Effector CD8-positive, alpha-beta T cell (primary cell): ENCODE results near the gene ZNF786.
A peak's percentile ranks its signal among the peaks of the same experiment; 100 is the strongest.
"Not testable (repeated sequence)": the region's sequence is repeated elsewhere in the genome, so short reads cannot be mapped to it uniquely, and the experiment has no call there.

Experiments used
- DNase-seq: peaks from one replicate; lab custom pipeline; 2025; lab: John Stamatoyannopoulos, UW

ZNF786 gene

DNA sequence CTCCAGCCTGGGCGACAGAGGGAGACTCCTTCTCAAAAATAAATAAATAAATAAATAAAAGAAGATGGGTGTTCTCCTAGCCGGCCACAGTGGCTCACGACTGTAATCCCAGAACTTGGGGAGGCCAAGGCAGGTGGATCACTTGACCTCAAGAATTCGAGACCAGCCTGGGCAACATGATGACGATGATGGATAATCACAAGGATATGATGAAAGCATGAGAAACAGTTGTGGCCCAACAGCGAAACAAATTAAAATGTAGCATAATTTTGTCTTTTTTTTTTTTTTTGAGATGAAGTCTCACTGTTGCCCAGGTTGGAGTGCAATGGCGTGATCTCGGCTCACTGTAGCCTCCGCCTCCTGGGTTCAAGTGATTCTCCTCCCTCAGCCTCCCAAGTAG, 12.9 kb downstream of the ZNF786 start:
- DNase-seq: no peak

DNA sequence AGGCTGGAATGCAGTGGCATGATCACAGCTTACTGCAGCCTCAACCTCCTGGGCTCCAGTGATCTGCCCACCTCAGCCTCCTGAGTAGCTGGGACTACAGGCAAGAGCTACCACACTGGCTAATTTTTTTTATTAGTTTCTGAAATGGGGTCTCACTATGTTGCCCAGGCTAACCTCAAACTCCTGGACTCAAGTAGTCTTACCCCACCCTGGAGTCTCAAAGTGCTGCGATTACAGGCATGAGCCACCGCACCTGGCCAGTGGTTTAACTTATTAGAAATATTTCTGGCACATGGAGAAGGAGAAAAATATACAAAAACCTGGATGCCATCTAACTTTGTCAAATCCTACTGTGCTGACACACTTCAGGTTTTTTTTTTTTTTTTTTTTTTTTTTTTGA, 15.2 kb downstream of the ZNF786 start:
- DNase-seq: no peak

DNA sequence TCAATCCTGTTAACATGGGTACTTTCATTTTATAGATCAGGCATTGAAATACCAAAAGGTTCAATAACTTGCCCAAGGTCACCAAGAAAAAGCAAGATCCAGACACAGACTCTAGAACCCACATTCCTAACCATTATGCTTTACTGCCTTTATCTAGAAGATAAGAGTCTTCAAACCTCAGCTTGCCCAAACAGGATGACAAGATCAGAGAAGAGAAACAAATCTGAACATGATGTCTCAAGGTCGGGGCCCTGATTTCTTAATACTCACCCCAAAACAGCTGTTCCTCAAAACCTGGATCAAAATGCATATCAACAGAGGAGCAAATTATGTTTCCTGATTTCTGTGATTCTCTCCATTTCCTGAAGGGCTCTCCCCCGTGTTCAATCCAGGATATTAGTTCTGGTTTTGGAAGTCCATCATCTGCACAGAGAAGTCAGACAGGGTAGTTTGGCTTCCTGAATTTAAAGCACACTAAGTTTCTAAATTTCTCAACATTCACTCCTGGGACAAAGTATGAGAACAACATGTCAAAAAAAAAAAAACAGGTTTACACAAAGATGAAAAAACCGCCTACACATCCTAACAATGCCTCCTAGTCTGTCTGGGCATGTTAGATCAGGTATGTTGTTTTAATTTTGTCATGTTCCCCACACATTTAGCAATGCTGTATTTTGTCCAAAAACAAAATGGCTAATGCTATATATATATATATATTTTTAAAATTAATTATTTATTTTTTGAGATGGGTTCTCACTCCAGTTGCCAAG, 16.2 kb downstream of the ZNF786 start:
- DNase-seq: no peak

DNA sequence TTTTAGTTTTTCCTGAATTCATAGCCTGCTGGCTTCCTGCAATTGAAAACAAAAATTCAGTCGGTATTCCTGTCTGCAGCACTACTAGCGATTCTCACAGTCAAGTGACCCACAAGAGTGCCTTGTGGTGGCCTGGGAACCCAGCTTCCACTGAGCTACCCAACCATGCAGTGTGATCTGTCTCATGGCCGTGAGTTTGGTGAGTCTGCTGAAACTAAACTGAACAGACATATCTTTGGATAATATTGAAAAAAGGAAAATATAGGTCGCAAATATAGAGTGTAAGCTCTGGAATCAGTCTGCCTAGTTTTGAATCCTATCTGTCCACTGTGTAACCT, 18.1 kb downstream of the ZNF786 start:
- DNase-seq: no peak

DNA sequence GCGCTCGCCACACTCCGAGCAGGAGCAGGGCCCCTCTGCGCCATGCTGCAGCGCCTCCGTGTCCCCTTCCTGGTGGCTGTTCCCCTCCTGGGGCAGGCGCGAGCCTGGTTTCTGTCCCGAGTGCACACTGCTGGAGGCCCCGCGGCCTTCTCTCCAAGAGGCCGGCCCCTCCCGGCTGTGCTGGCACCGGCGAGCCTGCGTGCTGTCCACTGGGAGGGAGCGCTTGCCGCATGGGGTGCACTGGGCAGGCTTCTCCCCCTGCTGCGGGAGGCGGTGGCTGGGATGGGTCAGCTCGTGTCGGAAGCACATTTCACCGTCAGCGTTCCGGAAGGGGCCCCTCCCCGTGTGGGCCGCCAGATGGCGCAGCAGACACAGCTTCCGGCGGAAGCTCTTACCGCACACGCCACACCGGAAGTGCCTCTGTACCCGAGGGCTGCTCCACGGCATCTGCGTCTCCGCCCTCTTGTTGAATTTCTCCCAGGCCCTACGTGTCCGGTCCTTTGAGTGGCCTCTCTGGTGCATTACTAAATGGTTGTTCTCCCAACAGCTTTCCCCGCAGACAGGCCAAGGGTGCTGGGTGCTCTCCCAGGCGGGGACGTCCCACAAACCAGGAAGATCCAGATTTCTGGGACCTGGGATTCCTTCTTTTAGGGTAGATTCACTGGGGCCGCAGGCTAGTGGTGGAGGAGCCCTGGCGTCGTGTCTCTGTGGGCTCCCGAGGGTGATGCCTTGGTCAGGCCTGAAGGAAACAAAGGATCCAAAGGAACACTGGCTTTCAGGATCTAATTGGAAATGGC, 18.7 kb downstream of the ZNF786 start:
- DNase-seq: peak; percentile 8

DNA sequence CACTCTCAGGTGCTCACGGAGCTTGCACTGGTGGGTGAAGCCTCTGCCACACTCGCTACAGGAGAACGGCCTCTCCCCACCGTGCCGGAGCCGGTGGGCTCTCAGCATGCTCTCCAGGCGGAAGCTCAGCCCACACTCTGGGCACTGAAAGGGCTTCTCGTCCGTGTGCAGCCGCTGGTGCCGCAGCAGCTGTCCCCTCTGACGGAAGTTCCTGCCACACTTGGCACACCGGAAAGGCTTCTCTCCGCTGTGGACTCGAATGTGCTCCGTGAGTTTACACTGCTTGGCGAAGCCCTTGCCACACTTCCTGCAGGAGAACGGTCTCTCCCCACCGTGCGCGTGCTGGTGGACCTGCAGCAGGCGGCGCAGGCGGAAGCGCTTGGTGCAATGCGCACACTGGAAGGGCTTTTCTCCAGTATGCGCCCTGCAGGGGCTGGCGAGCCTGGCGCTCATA, 19.3 kb downstream of the ZNF786 start:
- DNase-seq: no peak

DNA sequence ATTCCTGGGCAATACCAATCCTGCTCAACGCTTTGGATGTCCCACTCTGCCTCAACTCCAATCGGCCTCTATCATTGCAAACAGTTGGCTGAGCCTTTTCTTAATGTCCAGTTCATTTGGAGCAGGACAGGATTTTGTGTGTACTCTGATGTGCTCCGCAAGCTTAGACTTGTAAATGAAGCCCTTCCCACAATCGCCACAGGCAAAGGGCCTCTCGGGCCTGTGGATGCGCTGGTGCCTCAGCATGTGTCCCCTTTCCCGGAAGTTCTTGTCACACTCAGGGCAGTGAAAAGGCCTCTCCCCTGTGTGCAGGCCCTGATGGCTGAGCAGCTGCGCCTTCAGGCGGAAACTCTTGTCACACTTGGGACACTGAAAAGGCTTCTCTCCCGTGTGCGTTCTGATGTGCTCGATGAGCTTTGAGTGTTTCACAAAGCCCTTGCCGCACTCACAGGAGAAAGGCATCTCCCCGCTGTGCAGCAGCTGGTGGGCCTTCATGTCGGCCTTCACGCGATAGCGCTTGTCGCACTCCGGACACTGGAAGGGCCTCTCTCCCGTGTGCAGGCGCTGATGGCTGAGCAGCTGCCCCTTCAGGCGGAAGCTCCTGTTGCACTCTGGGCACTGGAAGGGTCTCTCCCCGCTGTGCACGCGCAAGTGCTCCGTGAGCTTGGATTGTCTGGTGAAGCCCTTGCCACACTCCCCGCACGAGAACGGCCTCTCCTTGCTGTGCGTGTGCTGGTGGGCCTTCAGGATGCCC, 20.0 kb downstream of the ZNF786 start:
- no peak for DNase-seq

DNA sequence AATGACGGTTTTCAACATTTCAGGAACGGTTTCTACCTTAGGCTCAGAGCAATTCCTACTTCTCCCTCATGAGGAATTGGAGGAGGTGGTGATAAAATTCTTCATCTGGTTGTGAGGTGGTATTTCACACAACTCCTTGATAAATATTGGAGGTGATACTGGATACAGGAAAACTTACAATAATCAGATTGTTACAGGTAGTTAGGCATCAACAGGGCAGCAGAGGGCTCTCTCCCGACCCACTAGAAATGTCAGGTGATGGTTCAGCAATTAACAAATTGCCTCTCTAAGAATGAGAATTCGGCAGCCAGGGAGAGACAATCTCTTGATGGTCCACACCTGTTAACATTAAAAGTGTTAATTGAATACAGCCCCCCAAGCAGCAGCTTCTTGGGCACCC, 22.6 kb downstream of the ZNF786 start:
- no peak for DNase-seq

DNA sequence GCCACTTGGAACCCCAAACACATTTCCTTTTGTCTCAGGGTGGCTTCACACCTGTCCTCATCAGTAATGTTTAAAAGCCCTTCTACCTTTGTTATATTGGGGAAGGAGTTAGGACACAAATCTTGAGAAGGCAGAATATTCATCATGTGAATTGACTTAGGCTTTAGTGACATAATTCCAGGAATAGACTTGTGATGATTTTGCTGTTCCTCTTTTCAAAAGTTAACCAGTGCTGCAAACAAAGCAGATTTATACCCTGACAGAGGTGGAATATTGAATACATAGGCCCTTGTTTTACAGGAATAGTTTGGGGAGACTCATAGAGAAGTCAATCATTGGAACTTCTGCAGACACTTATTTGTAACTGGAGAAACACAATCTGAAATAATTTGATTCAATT, 27.0 kb downstream of the ZNF786 start:
- DNase-seq: no peak

DNA sequence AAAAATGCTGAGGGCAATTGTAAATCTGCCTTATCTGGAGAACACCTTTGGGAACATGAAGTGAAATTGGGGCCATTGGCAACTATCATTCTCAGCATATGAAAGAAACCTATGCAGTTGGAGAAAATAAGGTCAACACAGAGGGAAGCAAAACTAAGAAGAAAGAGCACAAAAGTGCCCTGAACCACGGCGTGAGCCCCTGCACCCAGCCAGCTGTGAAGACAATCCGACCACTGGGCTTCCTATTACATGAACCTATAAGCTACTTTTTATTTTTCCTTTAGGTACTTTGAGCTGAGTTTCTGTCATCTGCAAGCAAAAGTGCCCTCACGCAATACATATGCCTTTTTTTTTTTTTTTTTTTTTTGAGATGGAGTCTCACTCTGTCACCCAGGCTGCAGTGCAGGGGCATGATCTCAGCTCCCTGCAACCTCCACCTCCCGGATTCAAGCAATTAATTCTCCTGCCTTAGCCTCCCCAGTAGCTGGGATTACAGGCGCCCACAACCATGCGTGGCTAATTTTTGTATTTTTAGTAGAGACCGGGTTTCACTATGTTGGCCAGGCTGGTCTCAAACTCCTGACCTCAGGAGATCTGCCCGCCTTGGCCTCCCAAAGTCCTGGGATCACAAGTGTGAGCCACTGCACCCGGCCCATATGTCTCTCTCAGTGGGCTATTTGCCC, 28.2 kb downstream of the ZNF786 start:
- DNase-seq: not testable (repeated sequence)

DNA sequence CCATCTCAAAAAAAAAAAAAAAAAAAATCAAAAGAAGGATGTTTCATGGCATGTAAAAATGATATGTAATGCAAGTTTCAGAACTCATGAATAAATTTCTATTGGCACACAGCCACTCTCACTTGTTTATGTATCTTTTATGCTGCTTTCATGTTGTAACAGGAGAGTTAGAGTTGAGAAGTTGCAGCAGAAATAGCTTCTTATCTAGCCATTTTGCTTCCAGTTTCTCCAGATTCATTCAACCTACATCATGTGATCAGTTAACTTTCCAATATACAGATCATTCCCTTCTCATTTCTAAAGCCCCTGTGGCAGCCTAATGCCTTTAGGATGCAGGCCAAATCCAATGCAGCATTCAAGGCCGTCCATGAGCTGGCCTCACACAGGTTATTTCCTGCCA, 30.4 kb downstream of the ZNF786 start:
- DNase-seq: no peak

DNA sequence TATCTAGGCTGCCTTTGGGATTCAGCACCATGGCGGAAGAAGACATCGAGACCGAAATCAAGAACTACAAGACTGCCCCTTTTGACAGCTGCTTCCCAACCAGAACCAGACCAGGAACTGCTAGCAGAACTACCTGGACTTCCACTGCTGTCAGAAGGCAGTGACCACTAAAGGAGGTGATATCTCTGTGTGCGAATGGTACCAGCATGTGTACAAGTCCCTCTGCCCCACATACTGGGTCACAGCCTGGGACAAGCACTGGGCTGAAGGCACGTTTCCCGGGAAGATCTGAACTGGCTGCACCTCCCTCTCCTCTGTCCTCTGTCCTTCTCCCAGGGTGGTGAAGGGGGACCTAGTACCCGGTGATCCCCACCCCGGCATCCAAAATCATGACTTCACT, 36.6 kb downstream of the ZNF786 start:
- no peak for DNase-seq

DNA sequence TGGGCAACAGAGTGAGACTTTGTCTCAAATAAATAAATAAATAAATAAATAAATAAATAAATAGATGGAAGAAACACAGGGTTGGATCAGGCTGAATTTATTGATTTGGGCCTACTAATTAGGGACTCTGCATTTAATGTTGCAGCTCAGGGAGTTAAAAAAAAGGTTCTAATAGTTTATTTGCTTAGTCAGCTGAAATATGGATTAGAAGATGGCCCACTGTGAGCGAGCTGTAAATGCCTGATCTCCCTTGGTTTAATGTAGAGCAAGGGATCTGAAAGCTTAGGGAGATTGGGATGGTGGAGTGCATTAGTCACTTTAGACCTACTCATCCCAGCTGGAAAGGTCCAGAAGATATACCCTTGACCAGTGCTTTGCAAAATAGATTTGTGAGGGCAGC, 37.1 kb downstream of the ZNF786 start:
- DNase-seq: no peak

DNA sequence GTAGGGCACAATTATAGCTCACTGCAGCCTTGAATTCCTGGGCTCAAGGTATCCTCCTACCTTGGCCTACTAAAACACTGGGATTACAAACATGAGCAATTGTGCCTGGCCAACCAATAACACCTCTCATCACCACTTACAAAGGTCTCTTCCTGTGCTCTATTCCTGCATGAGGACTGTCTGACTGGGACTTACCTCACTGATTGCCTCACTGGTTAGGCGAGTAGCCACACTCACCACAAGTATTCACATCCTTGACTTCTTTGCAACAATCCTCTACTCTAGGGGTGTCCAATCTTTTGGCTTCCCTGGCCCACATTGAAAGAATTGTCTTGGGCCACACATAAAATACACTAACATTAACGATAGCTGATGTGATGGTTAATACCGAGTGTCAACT, 39.6 kb downstream of the ZNF786 start:
- DNase-seq: no peak

DNA sequence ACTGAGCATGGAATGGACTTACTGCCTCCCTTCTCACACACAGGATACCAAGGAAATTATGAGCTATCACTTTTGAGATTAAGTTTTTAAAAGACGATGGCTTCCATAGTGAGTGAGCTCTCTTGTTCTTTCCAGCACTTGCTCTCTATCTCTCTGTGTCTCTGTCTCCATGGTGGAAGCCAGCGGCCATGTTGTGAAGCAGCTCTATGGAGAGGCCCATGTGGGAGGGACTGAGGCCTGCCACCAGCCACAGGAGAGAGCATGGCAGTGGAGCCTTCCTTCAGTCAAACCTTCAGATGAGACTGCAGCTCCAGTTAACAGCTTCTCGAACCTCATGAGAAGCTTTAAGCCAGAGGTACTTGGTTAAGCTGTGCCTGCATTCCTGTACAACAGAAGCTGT, 41.7 kb downstream of the ZNF786 start:
- no peak for DNase-seq

DNA sequence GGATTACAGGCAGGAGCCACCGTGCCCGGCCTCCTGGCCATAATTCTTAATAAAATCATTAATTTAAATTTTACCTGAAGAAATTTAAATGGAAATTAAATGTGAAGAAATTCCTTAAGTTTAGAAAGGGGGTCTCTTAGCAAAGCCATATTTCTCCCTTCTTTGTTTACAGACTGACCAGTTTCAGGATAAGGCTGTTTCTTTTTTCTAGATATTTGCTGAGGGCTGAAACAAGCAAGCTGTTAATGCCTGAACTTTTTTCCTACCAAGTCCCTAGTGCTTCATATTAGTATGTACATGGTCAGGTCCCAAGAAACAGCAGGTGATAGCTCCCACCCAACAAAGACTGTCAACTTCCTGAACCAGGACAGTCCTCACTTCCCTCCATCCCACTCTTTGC, 44.1 kb downstream of the ZNF786 start:
- DNase-seq: no peak

DNA sequence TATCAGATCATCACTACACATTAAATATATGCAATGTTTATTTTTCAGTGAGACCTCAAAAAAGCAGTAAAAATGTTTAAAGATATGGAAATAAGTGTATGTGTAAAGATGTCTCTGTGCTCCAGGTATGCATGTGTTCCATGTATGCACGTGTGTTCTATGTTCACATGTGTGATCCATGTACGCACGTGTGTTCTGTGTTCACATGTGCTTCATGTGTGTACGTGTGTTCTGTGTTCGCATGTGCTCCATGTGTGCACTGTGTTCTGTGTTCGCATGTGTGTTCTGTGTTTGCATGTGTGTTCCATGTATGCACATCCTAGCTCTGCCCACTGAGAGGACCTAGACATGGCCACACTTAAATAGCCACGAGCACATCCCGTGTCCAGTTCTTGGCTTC, 46.6 kb downstream of the ZNF786 start:
- no peak for DNase-seq

DNA sequence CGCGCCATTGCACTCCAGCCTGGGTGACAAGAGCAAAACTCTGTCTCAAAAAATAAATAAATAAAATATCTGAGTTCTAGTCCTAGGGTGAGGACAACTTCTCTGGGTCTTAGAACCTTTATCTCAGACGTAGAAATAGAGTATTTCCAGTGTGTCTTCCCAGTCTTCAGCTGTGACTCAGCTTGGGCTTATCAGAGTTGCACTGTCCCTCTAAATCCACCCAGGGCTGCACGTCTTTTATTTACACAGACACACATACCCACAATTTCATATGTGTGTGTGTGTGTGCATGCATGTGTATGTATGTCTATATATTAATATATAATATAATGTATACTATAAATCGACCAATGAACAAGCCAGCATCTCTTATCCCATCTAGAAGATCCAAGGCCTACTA, 49.2 kb downstream of the ZNF786 start:
- no peak for DNase-seq

DNA sequence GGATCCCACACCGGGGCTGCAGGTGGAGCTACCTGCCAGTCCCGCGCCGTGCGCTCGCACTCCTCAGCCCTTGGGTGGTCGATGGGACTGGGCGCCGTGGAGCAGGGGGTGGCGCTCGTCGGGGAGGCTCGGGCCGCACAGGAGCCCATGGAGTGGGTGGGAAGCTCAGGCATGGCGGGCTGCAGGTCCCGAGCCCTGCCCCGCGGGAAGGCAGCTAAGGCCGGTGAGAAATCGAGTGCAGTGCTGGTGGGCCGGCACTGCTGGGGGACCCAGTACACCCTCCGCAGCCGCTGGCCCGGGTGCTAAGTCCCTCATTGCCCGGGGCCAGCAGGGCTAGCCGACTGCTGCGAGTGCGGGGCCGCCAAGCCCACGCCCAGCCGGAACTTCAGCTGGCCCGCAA, 51.9 kb downstream of the ZNF786 start:
- not testable (repeated sequence) for DNase-seq

DNA sequence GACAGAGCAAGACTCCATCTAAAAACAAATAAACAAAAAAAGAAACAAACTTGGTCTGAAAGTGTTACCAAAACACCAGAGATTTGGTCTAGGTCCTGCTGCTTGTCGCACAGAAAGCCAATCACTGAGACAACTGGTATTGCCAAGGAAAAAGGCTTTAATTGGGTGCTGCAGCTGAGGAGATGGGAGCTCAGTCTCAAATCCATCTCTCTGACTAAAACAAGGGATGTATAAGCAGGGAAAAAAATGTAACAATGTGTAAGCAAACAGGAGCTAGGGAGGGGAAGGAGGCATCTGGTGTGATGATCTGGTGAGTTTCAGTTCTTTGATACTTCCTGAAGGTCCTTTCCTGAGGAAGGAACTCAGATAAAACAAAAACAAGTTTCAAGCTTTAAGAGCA, 53.8 kb downstream of the ZNF786 start:
- no peak for DNase-seq

DNA sequence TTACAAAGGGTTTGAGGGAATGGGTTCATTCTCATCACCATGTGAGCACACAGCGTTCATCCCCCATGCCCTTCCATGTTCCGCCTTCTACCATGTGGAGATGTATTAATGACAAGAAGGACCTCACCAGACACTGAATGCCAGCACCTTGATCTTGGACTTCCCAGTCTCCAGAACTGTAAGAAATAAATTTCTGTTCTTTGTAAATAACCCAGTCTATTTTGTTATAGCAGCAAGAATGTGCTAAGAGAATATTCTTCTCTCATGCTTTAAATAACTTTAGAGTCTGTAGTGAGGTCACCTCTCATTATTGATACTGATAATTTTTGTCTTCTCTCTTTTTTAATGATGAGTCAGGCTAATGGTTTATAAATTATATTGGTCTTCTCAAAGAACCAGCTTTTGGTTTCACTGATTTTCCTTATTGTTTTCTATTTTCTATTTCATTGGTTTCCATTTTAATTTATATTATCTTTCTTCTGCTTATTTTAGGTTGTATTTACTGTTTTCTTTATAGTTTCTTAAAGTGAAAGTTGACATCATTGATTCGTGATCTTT, 59.1 kb downstream of the ZNF786 start:
- no peak for DNase-seq

DNA sequence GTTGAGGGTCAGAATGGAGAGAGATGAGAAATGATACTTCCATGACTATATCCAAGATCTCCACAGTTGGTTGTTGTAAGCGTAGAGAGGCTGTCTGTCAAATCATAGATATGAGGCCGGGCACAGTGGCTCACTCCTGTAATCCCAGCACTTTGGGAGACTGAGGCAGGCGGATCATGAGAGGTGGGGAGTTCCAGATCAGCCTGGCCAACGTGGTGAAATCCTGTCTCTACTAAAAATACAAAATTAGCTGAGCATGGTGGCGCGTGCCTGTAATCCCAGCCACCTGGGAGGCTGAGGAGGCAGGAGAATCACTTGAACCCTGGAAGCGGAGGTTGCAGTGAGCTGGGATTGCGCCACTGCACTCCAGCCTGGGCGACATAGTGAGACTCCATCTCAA, 60.1 kb downstream of the ZNF786 start:
- not testable (repeated sequence) for DNase-seq
